Activated CD4-positive, alpha-beta T cell treated with anti-CD3 and anti-CD28 coated beads, Interleukin-2, amount 50 U/mL, for 48 hours (primary cell): ENCODE measurements around the gene TMEM94.

Experiments used
- DNase-seq, 2 experiments: peaks; one replicate each; pipeline ENCODE4 v3.0.0-alpha.2; 2020

Gene TMEM94

DNA sequence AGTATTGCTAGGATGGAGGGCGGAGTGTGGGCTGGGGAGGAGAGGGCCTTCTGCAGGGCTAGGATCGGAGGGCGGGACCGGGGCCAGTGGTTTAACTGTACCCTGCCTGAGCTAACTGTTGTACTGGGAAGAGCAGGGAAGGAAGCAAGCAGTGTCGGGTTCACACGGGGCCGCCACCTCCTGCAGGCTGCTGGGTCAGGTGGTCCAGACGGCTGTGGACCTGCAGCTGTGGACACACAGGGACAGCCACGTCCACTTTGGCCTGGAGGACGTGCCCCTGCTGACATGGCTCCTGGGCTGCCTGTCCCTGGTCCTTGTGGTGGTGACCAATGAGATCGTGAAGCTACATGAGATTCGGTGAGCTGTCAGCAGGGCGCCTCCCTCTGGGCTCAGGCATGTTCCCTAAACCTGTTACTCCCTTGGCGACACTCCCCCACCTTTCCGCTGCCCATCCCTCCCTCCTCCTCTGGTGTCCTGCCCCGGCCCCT lies 42.3 kb downstream of the TMEM94 start:
- DNase-seq = no peak

DNA sequence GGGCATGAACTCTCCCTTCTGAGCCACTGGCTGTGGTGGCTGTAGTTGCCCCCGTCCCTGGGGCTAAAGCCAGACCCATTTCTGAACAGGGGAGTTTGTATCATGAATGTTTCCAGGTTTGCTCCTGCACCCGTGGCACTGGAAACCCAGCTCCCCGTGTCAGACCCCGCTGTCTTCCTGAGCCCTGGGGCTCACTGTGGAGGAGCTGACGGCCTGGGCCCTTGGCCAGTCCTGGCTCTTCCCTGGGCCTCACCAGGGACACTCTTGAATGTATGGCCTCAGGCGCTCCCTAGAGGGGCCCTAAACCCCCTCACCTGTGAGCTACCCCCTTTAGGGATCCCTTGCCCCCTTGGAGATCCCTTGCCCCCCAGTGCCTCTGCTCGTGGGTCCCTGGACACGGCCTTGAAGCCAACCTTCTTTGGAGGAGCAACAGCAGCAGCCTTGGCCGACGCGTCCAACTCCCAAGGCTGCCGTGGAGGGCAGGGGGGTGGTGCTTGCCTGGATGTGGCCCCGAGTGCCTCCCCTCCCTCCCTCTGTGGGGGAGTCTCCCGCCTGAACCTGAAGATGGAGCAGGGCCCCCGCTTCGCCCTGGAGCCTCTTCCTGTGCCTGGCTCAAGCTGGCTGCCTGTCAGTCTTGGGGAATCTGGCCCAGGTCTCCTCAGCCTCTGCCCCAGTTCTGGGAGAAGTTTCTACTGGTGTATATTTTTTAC lies 43.0 kb downstream of the TMEM94 start:
- DNase-seq = no peak

GRCh38 chr17:75500419-75501216 lies 44.2 kb downstream of the TMEM94 start:
- no peak for DNase-seq

DNA sequence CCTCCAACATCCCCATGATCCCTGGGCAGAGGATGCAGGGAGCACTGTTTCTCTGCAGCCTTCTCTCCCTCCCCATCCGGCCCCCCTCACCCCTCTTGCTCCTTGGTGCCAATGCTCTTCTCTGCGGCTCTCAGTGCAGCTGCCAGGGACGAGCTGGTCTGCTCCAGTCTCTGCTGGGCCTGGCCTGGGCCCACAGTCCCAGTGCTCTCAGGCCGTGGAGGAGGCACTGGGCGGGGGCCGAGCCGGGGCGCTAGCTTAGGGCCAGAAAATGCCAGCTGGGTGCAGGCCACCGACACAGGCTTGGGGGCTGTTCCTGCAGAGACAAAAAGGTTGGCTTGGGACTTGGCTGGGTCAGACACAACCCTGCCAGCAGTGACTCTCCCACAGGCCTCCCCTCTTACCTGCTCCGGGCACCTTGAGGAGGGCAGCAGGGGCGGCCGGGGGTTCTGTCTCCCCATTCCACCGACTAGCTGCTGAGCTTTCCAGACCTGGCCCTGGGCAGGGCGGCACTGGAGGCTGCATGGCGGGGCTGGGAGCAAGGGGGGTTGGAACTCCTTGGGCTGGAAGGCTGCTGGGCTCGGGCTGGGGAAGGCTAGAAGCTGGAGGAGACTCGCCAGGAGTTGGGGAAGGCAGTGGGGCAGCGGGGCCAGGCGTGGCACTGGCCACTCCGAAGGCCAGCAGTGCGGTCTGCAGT lies 45.1 kb downstream of the TMEM94 start:
- no peak for DNase-seq

DNA sequence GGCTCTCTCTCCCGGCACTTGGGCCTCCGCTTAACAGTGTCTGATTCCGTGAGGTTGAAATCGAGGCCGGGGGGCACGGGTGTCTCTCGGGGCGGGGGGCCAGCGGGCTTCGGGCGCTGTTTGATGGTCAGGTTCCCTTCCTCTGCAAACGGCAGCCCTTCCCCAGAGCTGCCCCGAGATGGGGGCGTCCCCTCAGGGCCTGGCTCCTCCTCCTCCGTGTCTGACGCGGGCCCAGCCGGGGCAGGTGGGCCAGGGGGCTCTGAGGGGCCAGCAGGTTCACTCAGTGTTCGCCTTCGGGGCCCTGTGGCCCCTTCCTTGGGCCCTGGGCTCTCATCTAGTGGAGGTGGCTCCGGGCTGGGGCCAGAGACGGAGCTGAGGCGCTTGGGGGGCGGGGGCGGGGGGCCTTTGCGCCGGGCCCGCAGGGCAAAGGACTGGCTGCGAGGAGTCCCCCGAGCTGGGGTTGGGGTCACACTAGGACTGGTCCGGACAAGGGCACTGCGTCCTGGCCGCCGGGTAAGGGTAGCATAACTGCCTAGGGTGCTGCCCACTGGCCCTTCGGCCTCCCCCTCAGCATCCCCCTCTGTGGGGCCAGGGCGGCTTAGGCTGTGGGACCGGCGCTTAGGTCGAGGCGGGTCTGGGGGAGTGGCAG lies 45.8 kb downstream of the TMEM94 start:
- no peak for DNase-seq

DNA sequence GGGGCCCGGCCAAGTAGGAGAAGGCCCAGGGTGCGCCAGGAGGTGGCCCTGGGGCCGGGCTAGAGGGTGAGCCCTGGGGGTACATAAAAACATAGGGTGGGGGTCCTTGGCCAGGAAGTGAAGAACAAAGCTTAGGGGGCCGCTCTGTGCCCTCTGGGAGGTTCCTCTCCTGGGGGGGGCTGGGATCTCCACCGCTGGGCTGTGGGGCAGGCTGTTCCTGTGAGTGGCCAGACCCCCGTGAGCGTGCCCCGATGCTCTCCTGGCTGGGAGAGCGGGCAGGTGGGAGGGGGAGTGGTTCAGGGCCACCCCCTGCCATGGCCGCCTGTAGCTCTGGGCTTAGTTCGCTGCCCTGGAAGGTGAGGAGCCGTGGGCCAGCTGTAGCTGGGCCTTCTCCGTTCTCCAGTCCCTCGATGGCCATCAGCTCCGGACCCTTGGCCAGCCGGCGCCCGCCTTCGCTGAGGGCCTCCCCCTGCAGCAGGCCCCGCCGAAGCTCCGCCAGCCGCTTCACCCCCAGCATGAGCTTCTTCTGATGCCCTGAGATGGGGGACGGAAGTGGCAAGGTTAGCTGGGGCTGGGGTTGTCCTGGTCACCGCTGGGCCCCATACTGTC lies 46.4 kb downstream of the TMEM94 start:
- DNase-seq = no peak

DNA sequence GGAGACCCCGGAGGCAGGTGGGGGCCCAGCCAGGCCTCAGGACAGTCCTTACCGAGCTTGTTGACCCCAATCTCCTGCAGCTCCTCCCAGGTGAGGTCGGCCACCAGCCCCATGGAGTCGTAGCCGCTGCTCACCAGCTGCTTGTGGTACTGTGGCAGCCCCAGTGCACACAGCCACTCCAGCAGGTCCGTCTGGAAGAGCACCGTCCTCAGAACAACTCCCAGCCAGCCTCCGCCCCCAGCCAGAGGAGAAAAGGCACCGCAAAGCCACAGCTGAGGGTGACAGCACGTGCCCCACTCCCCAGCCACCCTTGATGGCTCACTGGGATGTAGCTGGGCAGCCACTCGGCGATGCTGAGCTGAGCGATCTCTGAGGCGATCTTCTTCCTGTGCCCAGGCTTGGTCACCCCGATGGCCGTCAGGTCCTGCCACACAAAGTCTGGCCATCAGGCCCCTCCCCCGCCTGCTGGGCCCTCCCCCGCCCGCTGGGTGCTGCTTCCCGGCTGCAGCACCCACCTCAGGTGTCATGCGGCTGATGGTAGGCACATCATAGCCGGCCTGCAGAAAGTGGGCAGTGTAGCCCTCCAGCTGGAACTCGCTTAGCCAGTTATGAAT lies 47.0 kb downstream of the TMEM94 start:
- no peak for DNase-seq

GRCh38 chr17:75503976-75504346 lies 47.5 kb downstream of the TMEM94 start:
- DNase-seq = no peak

GRCh38 chr17:75504347-75505151 lies 48.1 kb downstream of the TMEM94 start:
- peak; percentile 41 to 47 for DNase-seq

DNA sequence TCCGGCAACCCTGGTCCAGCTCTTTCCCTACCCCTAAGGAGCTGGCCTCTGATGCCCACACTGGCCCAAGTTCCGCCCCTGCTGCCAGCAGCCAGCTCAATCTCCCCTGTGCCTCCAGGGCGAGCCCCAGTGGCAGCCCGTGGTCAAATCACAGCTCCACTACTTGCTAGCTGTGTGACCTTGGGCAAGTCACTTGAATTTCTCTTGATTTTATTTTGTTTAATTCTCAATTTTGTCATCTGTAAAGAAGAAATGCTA lies 48.6 kb downstream of the TMEM94 start:
- no peak for DNase-seq

DNA sequence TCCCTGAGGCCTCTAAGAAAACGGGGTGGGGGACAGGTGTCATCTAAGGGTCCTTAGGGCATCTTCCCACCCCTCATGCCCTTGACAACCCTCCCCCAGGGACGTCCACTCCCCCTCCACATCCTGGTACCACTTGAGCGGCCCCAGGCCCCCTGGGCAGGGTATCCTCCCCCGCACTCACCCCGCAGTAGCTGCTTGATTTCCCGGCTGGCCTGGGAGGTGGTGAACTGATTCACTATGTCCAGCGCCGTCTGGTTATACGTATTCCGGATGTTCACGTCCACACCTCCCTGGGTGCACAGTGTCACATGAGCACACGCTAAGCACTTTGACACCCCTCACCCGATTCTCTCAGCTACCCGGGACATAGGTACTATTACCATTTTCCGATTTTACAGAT lies 49.2 kb downstream of the TMEM94 start:
- no peak for DNase-seq

DNA sequence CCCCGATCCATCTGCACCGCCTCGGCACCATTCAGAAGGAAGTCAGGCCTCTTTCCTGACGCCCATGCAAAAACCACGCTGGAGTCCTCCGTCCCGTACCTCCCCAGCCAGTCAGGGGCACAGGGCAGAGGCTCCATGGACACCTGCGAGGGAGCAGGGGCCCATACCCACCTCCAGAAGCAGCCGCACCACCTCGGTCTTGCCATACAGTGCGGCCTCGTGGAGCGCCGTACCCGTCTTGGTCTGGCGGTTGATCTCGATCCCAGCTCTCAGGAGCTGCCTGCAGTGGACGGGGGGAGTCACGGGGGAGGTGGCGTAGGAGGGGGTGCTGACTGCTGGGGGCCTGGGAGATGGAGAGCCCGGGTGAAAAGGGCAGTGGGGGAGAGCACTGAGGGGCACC lies 49.7 kb downstream of the TMEM94 start:
- DNase-seq = no peak

- DNase-seq = no peak
Measured at GRCh38 chr17:75506888-75507287, 50.5 kb downstream of the TMEM94 start.

GRCh38 chr17:75507733-75508719 lies 51.6 kb downstream of the TMEM94 start:
- no peak for DNase-seq

- DNase-seq = no peak
Measured at GRCh38 chr17:75508931-75509361, 52.5 kb downstream of the TMEM94 start.

GRCh38 chr17:75509528-75510258 lies 53.3 kb downstream of the TMEM94 start:
- no peak for DNase-seq

- no peak for DNase-seq
Measured at GRCh38 chr17:75511270-75511609, 54.8 kb downstream of the TMEM94 start.

- DNase-seq = no peak
Measured at GRCh38 chr17:75511610-75512575, 55.5 kb downstream of the TMEM94 start.
